ENCODE results near the gene CELF3.

Gene CELF3

GRCh38 chr1:151733126-151733525 lies 16.5 kb upstream of the CELF3 start:
- TF ChIP-seq POLR2AphosphoS5 (IDR thresholded peaks at IDR 0.05; ENCODE audit: low read depth) (no peak), REST (IDR thresholded peaks at IDR 0.05; ENCODE audit: insufficient replicate concordance, low read depth) (no peak), SPI1 (IDR thresholded peaks at IDR 0.05; ENCODE audit: borderline replicate concordance, low read depth) (no peak), CTCF (IDR thresholded peaks at IDR 0.05; ENCODE audit: insufficient read depth, low read length) (no peak), GABPA (IDR thresholded peaks at IDR 0.05; ENCODE audit: low read depth) (no peak)
- no peak overlapping the region for H3K4me3 ChIP-seq (replicated peaks; ENCODE audit: insufficient read depth, low read length)
- no peaks in the 10 kb centered on the region for H3K27me3 ChIP-seq (ENCODE audit: insufficient read depth, poor library complexity, severe bottlenecking)
- no peak for DNase-seq (ENCODE audit: low read depth in 1 of 2, low spot score in 1 of 2)
- no peak overlapping the region for H3K27ac ChIP-seq (replicated peaks)

DNA sequence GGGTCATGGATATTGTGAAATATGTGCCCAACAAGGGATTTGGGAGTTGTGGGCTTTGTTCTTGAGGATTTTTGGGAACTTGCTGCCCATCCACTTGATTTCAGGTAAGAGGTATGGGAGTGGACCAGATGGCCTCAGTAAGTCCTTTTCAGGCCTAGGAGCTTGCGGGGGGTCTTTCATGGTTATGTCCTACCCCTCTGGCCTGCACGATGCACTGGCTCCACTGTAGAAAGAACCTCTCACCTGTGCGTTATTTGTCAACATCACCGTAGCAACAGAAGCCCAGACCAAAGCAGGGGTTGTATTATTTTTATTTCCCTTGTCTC lies 13.3 kb upstream of the CELF3 start:
- TF ChIP-seq REST (IDR thresholded peaks at IDR 0.05; ENCODE audit: insufficient replicate concordance, low read depth) = no peak
- TF ChIP-seq POLR2AphosphoS5 (IDR thresholded peaks at IDR 0.05; ENCODE audit: low read depth) = no peak
- TF ChIP-seq GABPA (IDR thresholded peaks at IDR 0.05; ENCODE audit: low read depth) = no peak
- no peak for TF ChIP-seq CTCF (IDR thresholded peaks at IDR 0.05; ENCODE audit: insufficient read depth, low read length)
- TF ChIP-seq SPI1 (IDR thresholded peaks at IDR 0.05; ENCODE audit: borderline replicate concordance, low read depth) = no peak

GRCh38 chr1:151729157-151729965 lies 12.8 kb upstream of the CELF3 start:
- no peak overlapping the region for H3K27ac ChIP-seq (replicated peaks)
- DNase-seq (ENCODE audit: low read depth in 1 of 2, low spot score in 1 of 2) = no peak
- H3K4me3 ChIP-seq (replicated peaks; ENCODE audit: insufficient read depth, low read length) = no peak overlapping the region
- TF ChIP-seq CTCF (IDR thresholded peaks at IDR 0.05; ENCODE audit: insufficient read depth, low read length) = no peak
- TF ChIP-seq SPI1 (IDR thresholded peaks at IDR 0.05; ENCODE audit: borderline replicate concordance, low read depth) = no peak
- TF ChIP-seq REST (IDR thresholded peaks at IDR 0.05; ENCODE audit: insufficient replicate concordance, low read depth) = no peak
- TF ChIP-seq GABPA (IDR thresholded peaks at IDR 0.05; ENCODE audit: low read depth) = no peak
- TF ChIP-seq POLR2AphosphoS5 (IDR thresholded peaks at IDR 0.05; ENCODE audit: low read depth) = no peak
- peaks cover 2% of the 10 kb centered on the region for H3K27me3 ChIP-seq (ENCODE audit: insufficient read depth, poor library complexity, severe bottlenecking)

More for the DNA sequence above, 13.3 kb upstream of the CELF3 start:
- DNase-seq (ENCODE audit: low read depth in 1 of 2, low spot score in 1 of 2) = no peak
- Histone ChIP-seq H3K27me3 (ENCODE audit: insufficient read depth, poor library complexity, severe bottlenecking) (peaks cover 2% of the 10 kb centered on the region), H3K27ac (replicated peaks) (no peak overlapping the region), H3K4me3 (replicated peaks; ENCODE audit: insufficient read depth, low read length) (no peak overlapping the region)

Measured in HL-60 (cell line).